Gastroesophageal sphincter (tissue), 3 donors: ENCODE data around the gene PRR14L.
"Not testable (repeated sequence)": the region's sequence is repeated elsewhere in the genome, so short reads cannot be mapped to it uniquely, and the experiment has no call there.

ENCODE experiments used
- EP300 ChIP-seq: sonication (generic); formaldehyde crosslinking; IDR thresholded peaks from one replicate; pipeline ENCODE4 v1.6.1; 2017; ENCODE audit warnings: antibody characterized with exemption, mild to moderate bottlenecking
- POLR2A ChIP-seq, 2 donors: fragments of 450-650 bp; IDR thresholded peaks; one replicate each; pipeline ENCODE4 v1.6.1; 2017; ENCODE audit warnings: antibody characterized with exemption in 2 of 2, mild to moderate bottlenecking in 2 of 2, moderate library complexity in 1 of 2
- POLR2AphosphoS5 ChIP-seq: sonication (generic); formaldehyde crosslinking; IDR thresholded peaks from one replicate; pipeline ENCODE4 v1.6.1; 2017; ENCODE audit warnings: antibody characterized with exemption
- TF ChIP-seq, protein P1 (sequence below), 4 experiments: fragments of 200-600 bp in 2 of 4; fragments of 450-650 bp in 2 of 4; sonication (generic) in 1 of 4; IDR thresholded peaks; one replicate each; pipeline ENCODE4 v1.5.1; 2017 to 2019; ENCODE audit warnings: antibody characterized with exemption in 4 of 4, mild to moderate bottlenecking in 2 of 4, moderate library complexity in 2 of 4

DNA sequence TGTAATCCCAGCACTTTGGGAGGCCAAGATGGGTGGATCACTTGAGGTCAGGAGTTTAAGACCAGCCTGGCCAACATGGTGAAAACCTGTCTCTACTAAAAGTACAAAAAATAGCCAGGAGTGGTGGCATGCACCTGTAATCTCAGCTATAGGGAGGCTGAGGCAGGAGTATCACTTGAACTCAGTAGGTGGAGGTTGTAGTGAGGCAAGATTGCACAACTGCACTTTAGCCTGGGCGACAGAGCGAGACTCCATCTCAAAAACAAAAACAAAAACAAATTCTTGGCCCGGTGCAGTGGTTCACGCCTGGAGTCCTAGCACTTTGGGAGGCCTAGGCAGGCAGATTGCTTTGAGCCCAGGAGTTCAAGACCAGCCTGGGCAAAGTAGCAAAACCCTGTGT is 81.1 kb downstream of the PRR14L start:
- TF ChIP-seq POLR2AphosphoS5; EP300; POLR2A (IDR thresholded peaks at IDR 0.05): not testable (repeated sequence)
- TF ChIP-seq, protein P1, sequence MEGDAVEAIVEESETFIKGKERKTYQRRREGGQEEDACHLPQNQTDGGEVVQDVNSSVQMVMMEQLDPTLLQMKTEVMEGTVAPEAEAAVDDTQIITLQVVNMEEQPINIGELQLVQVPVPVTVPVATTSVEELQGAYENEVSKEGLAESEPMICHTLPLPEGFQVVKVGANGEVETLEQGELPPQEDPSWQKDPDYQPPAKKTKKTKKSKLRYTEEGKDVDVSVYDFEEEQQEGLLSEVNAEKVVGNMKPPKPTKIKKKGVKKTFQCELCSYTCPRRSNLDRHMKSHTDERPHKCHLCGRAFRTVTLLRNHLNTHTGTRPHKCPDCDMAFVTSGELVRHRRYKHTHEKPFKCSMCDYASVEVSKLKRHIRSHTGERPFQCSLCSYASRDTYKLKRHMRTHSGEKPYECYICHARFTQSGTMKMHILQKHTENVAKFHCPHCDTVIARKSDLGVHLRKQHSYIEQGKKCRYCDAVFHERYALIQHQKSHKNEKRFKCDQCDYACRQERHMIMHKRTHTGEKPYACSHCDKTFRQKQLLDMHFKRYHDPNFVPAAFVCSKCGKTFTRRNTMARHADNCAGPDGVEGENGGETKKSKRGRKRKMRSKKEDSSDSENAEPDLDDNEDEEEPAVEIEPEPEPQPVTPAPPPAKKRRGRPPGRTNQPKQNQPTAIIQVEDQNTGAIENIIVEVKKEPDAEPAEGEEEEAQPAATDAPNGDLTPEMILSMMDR (IDR thresholded peaks at IDR 0.05) = not testable (repeated sequence)
